ENCODE data around the gene CACNA1H.

Gene CACNA1H

DNA sequence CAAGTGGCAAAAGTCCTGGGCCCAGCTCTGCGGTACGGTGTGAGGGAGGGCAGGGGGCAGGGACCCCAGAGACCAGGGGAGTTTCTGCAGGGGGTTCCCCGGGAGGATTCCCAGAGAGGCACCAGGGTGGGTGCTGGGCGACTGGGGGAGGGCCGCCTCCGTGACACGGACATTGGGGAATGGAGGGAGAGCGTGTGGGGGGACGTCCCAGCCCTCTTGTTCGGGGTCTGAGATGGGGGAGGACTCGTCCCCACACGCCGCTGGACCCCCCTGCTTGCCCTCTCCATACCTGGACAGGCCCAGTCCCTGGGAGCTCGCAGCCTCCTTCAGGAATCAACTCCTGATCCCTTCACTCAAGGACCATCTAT, 30.5 kb upstream of the CACNA1H start:
- no peak for DNase-seq (ENCODE audit: low read depth in 2 of 2, low spot score in 1 of 2)

DNA sequence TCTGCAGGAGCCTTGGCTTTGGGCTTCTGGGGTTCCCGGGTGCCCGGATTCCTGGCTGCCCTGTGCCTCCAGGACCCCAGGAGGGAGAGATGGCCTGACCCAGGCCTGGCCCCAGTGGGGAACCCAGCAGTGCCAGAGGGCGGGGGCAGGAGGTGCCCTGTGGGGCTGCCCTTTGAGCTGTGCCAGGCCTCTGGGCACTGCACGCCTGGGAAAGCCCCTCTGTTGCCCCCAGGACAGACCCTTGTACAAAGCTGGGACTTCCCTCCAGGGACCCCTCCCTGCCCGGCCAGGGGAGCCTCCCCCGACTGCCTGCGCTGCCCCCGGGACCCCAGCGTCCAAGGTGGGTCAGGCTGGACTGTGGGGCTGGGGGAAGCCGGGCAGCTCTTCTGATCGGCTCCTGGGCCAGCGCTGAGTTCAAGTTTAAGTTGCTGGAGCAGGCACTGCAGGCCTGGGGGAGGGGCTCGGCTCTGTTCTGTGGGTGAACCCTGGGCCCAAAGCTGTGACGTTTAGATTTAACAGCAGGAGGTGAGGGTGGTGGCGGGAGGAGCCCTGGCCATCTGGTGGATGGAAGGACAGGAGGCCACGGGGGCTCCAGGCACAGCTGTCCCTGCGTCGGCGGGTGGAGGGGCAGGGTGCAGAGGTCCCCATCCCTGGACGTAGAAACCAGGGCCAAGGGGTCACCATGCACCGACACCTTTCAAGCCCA, 29.2 kb upstream of the CACNA1H start:
- no peak for DNase-seq (ENCODE audit: low read depth in 2 of 2, low spot score in 1 of 2)

DNA sequence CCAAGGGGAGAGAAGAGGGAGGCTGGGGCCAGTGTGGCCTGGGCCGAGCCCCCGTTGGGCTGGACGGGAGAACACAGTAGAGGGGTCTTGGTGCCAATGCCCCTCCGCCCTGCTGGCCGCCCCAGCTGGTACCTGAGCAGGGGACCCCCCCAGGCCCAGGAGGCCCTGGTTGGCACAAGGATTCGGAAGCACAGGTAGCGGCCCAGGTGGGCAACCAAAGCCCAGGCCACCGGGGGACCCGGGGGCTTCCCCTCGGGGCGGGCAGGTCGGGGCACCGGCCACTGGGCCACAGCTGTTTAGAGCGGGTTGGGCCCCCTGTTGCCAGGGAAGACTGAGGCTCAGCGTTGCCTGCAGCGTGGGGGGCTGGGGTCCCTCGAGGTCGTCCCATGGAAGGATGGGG, 28.6 kb upstream of the CACNA1H start:
- DNase-seq (ENCODE audit: low read depth in 2 of 2, low spot score in 1 of 2): no peak

DNA sequence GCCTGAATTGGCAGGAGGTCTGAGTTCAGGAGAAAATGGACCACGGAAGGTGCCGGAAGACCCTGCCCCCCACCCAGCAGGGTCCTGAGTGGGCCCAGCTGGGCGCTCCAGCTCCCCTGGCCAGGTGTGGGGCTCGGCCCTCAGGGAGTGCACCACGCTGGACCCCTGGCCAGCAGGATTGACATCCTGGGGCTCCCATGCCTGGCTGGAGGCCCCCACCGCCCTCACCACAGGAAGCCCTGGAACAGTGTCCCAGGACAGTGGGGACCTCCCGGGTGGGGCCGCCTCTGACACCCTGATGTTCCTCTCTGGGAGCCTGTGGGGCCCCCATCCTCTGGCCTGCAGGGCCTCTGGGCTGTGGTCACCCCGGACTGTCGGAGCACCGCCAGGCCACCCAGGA, 28.1 kb upstream of the CACNA1H start:
- DNase-seq (ENCODE audit: low read depth in 2 of 2, low spot score in 1 of 2): no peak

DNA sequence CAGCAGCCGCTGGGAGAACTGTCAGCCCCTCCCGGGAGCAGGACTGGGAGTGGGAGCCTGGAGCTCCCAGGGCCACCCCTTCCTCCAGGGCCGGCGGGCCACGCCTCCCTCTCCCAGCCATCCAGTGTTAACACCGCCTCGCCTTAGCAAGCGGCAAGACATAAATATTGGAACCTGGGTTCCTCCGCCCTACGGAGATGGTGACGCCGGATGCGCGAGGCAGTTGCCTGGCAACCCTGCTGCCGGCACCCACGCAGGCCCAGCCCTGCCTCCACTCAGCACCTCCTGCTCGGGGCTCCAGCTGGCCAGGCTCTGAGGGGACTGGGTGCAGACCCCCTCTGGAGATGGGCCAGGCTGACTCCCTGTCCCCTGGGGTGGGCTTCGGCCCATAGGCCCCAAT, 27.4 kb upstream of the CACNA1H start:
- DNase-seq (ENCODE audit: low read depth in 2 of 2, low spot score in 1 of 2): no peak

DNA sequence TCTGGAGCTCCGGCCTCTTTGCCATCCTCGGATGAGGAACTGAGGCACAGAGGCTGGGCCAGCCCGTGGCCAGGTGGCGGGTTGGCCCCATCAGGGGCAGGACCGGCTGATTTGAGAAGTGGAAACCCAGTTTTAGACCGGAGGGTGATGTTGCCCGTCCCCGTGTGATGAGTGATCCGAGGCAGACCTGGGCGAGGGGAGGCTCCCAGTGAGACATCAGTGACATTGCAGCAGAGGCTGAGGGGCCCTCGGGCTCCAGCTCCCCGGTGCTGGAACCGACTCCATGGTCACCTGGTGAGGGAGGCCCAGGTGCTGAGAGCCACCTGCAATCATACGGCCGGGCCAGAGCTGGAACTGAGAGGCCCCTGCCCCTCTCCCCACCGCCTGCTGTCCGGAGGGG, 26.9 kb upstream of the CACNA1H start:
- no peak for DNase-seq (ENCODE audit: low read depth in 2 of 2, low spot score in 1 of 2)

DNA sequence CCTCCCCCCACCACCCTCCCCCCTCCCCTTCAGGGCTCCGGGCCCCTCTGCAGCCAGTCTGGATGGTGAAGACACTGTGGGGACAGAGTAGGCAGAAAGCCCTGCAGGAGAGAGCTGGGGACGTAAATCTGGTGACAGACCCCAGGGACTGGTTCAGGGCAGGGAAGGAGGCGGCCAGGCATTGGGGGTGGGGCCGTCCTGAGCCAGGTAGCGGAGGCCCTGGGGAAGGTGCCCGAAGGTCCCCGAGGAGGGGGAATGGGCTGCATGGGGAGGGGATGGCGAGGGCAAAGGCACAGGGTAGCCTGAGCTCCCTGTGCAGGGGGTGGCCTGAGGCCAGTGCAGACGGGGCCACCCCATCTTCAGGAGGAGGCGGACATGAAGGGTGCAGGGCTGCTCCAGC, 26.3 kb upstream of the CACNA1H start:
- no peak for DNase-seq (ENCODE audit: low read depth in 2 of 2, low spot score in 1 of 2)

DNA sequence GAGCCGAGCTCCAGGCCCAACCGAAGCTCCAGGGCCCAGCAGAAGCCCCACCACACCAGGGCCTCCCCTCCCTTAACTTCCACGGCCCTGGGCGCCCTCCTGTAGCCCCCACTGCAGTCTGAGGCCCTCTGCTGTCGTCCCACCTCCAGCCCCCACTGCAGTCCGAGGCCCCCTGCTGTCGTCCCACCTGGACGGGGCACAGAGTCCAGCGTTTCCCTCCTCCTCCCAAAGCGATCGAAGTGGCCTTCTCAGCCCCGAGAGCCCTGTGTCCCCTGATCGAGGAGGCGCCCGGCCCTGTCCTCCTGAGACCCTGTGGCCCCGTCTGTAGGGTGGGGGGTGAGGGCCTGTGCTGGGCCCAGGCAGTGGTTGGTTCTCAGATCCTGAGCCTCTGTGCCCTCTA, 25.8 kb upstream of the CACNA1H start:
- DNase-seq (ENCODE audit: low read depth in 2 of 2, low spot score in 1 of 2): no peak

DNA sequence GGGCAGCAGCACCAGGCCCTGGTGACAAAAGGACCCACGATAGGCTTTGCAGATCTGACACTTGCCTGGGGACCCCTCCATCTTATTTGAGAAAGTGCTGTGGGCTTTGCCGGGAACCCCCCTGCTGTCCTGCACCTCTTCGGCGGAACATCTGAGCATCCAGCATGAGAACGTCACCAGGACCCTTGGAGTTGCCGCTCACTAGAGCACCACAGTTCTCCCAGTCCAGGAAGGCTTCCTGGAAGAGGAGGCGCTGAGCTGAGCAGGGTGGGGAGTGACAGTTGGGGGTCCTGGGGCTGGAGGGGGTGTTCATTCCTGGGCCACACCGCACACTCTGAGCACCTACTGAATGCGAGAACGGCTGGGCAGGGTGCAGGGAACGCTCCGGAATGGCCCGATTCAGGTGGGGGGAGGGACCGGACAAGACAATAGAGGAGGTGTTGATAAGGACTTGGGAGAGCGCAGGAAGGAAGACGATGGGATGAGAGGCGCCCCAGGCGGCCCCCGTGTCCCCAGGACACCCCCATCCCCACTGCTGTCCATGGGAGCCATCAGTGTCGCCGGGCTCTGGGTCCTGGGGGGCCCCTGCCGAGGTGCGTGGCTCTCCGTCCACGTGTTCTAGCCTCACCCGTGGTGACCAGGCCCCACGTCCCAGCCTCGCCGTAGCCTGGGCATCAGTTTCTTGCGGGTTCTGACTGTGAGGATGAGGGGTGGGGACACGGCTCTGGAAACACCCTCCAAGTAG, 24.8 kb upstream of the CACNA1H start:
- no peak for DNase-seq (ENCODE audit: low read depth in 2 of 2, low spot score in 1 of 2)

DNA sequence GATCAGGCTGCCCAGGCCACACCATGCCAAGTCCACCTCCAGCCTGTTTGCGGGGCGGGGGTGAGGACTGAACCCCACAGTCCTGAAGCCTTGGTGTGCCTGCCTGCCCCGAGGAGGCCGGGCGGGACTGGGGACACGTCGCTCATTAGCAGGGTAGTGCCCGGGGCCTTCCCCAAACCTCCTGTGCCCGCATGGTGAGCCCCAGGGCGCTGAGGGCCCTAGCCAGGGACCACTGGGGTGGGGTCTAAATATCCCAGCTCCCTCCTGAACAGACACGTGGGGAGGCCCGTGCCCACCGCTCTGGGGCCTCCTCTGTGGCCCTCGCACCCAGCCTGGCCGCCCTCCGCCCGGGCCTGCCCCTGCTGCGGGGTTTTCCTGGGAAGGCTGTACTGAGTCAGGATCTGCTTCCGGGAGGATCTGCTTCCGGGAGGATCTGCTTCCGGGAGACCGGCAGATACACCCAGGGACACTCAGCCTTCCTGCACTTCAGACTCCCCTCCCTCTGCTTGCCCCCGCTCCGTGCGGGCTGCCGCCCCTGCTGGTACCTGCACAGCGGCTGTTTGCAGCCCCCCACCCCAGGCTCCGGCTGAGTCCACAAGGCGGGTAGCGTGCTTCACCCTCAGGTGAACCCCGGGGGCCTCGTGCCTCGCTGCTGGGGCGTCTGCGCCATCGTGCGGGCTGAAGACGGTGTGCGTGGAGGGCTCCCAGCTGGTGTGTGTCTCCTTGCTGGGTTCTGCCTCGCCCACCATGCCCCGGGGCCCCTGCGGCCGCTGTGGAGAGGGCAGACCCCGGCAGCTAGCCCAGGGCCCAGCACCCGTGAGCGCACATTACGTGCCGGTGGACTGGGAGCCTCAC, 23.6 kb upstream of the CACNA1H start:
- no peak for DNase-seq (ENCODE audit: low read depth in 2 of 2, low spot score in 1 of 2)

DNA sequence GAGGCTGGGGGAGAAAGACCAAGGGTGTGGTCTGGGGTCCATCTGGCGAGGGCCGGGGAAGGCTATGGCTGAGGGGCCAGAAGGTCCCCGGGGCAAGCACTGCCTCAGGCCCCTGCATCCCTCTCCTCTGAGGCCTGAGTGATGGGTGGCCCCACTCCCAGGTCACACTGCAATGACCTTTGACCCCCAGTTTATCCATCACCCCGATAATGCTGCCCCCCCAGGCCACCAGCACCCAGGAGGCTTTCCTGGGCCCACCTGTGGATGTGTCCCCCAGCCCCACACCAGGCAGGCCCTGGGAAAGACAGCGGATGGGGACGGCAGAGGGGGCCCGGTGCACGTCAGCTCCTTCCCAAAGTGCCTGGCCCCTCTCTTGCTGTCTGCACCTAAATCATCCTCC, 22.5 kb upstream of the CACNA1H start:
- no peak for DNase-seq (ENCODE audit: low read depth in 2 of 2, low spot score in 1 of 2)

DNA sequence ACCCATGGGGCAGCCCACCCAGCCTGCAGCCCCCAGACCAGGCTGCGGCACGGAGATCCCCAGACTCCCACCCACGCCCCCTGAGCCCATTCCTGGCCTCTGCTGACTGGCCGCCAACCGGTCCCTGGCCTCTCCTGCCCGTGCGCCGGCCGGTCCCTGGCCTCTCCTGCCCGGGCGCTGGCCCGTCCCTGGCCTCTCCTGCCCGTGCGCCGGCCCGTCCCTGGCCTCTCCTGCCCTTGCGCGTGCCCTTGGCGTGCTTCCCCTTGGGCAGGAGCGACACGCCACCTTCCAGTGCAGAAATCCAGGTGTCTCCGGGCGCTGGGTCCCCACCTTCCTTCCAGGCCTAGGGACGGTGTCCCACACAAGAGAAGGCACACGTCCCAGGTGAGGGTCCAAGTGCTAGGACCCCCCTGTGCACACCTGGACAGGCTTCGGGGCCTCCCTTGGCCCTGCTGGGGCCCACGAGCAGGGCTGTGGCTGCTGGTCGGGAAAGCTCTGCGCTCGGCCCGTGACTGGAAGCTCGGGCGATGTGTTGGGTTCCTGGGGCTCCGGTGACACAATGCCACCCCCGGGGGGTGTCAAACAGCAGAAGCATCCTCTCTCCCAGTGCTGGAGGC, 21.4 kb upstream of the CACNA1H start:
- no peak for DNase-seq (ENCODE audit: low read depth in 2 of 2, low spot score in 1 of 2)

DNA sequence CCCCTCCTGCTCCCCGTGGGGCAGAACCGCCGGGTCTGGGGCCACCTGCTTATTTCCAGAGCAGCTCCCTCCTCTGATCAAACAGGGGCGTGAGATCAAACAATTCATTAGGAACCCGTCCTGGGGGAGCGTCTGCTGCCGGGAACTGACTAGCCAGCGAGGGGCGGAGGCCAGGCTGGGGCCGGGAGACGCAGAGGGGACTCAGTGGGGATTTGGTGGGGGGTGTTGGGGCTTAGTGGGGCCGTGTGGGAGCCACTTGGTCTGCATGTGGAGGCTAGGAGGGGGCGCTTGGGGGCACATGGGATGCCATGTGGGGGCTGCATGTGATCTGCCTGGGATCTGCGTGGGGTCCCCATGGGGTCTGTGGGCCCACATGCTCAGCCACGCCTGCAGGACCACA, 20.5 kb upstream of the CACNA1H start:
- no peak for DNase-seq (ENCODE audit: low read depth in 2 of 2, low spot score in 1 of 2)

DNA sequence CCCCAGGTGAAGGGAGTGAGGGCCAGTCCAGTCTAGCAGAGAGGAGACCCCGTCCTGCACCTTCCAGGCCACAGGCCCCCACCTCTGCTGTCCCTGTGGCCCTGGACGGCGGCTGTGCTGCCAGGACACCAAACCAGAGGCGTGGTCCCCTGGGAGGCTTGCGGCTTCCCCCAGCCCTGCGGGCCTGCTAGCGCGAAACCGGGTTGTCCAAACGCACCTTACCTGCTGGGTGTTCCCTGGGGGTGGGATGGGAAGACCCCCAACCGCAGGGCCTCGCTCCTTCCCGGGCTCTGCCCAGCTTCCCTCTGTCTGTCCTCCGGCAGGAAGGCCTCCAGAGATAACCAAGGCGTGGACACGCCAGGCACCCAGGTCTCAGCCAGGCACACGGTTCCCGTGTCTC, 19.6 kb upstream of the CACNA1H start:
- DNase-seq (ENCODE audit: low read depth in 2 of 2, low spot score in 1 of 2): no peak

DNA sequence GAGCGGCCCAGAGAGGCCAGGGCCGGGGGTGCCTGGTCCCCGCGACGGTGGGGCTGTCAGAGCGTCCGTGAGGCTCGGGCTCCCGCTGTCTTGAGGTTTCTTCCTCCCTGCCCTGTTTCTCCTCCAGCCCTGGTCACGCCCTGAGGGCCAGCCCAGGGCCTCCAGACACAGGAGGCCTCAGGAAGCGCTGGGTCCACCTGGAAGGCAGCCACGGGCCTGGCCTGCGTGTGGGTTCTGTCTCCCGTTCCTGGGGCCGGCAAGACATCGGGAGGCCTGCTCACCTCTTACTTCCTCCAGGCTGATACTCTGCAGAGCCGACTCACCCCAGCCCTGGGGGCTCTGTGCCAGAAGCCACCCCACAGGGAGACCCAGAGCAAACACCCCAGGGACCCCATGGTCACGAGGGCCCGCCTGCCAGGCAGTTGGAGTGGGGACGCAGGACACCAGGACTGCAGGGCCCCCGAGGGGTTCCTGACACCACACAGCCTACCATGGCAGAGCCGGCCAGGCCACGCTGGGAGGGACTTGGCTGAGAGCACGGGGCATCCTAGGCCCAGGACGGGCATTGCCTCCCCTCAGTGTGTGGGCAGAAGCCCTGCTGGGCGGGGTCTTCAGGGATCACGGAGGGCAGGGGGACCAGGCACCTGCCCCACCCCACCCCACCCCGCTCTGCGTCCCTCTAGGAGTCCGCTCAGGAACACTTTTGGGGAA, 18.9 kb upstream of the CACNA1H start:
- DNase-seq (ENCODE audit: low read depth in 2 of 2, low spot score in 1 of 2): no peak

DNA sequence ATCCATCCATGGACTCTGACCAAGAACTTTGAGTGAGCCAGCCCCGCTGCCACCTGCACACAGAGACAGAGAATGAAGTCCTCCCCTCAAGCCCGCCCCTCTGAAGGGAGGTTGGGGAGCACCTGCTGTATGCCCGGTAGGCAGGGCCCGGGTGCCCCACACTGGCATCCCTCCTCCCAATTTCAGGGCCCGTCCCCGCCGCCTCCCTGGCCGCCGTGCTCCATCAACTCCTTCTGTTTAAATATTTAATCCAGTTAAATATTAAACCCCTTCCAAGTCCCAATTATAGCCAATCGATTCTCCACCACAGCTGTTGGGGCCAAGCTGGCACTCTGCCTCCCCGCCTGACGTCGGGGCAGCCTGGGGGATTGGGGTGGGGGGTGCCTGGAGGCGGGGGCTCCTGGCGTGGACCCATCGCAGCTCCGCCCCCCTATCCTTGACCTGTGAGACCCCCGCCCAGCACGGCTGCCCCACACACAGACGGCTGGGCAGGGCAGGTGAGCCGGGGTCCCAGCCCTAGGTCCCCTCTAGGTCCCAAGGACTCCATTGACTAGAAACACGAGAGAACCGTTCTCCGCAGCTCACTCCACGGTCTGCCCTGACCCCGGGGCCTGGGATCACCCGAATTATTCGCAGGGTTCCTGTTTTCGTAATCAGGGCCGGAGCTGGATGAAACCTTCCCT, 18.0 kb upstream of the CACNA1H start:
- no peak for DNase-seq (ENCODE audit: low read depth in 2 of 2, low spot score in 1 of 2)

DNA sequence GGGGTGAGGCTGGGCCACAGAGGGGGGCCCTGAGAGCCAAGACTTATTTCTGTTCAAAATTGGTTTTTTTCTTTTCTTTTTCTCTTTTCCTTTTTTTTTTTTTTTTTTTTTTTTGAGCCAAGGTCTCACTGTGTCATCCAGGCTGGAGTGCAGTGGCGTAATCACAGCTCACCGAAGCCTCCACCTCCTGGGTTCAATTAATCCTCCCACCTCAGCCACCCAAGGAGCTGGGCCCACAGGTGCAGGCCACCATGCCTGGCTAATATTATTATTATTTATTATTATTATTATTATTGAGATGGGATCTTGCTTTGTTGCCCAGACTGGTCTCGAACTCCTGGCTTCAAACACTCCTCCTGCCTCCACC, 17.5 kb upstream of the CACNA1H start:
- no peak for DNase-seq (ENCODE audit: low read depth in 2 of 2, low spot score in 1 of 2)

DNA sequence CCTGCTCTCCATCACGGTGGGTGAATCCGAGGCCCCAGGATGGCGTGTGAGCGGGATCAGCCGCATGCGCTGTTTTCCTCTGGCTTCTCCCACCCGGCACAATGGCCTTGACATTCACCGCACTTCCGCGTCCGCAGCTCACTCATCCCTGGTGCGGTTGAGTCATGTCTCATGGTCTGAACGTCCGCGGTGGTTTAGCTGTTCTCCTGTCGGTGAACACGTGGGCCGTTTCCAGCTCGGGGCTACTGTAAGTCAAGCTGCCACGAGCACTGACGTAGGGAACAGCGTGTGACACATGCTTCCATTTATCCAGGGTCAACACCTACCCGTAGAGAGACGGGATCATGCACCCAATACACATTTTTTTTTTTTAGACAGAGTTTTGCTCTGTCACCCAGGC, 15.3 kb upstream of the CACNA1H start:
- DNase-seq (ENCODE audit: low read depth in 2 of 2, low spot score in 1 of 2): no peak

DNA sequence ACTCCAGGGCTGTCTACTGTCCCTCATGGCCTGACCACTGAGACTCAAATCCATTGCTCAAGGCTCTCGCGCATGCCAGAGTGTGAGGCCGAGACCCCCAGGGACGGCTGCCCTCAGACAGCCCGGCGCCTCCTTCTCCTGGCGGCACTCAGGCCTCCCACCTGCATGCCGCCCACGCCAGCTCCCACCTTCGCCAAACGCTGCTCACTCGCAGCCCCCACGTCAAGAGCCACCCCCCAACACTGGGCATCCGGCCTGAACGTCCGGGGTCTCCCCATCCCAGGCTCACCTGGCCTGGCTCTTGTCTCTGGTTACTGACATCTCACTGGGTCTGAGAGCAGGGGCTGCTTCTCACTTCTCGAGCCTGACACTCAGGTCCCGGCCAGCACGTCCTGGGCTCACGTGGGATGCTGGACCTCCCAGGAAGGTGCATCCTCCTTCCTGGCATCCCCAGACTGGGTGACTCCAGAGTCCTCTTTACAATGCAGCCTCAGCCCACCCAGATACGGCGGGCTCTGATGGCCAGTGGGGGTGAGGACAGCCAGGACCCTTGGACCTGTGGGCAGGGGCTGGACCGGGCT, 12.2 kb upstream of the CACNA1H start:
- DNase-seq (ENCODE audit: low read depth in 2 of 2, low spot score in 1 of 2): no peak

DNA sequence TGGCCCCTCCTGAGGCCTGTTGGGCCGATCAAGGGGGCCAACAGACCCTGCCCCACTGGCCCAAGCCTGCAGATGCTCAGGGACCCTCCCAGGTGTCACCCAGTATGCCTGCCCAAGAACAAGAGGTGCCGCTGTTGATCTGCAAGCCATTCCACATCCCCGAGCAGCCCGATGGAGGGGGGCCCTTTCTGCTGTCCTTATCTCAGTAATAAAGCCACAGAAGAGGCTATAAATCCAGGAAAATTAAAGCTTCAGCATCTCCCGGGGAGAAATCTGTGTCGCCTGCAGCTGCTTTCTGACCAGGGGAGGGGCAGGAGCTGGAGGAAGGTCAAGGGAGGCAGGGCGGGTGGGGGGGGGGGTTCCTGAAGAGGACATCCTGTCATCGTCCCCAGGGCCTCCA, 11.7 kb upstream of the CACNA1H start:
- no peak for DNase-seq (ENCODE audit: low read depth in 2 of 2, low spot score in 1 of 2)

Measured in stimulated activated CD8-positive, alpha-beta memory T cell treated with anti-CD3 and anti-CD28 coated beads, Interleukin-4, amount 100 ng/mL, for 4 hours (primary cell).